SK-N-SH (cell line): ENCODE measurements around the gene SRCIN1.

Experiments
- CHD2 ChIP-seq: fragments of 150-350 bp; IDR thresholded peaks from 2 replicates; pipeline ENCODE4 v1.6.1; 2018; ENCODE audit warnings: low read length; ENCODE audit not compliant: partially characterized antibody
- CTCF ChIP-seq: fragments of 200-600 bp; sonication (generic); IDR thresholded peaks from 2 replicates; pipeline ENCODE4 v1.6.1; 2017; ENCODE audit warnings: antibody characterized with exemption, mild to moderate bottlenecking, moderate library complexity
- EP300 ChIP-seq, 2 experiments: IDR thresholded peaks; 2 replicates each; pipeline versions ENCODE4 v1.4.0 to v1.6.1; 2012; ENCODE audit warnings: borderline replicate concordance in 1 of 2, low read depth in 1 of 2, low read length in 1 of 2
- GATA2 ChIP-seq: sonication (generic); formaldehyde crosslinking; IDR thresholded peaks from 2 replicates; pipeline ENCODE4 v1.5.0; 2020; ENCODE audit warnings: mild to moderate bottlenecking, missing genetic modification reagents
- MXI1 ChIP-seq: IDR thresholded peaks from 2 replicates; pipeline ENCODE4 v1.6.1; 2012; ENCODE audit warnings: mild to moderate bottlenecking, low read depth, low read length, improper control_type of control experiment
- RAD21 ChIP-seq: IDR thresholded peaks from 2 replicates; pipeline ENCODE4 v1.6.1; 2012; ENCODE audit warnings: mild to moderate bottlenecking, low read length
- RCOR1 ChIP-seq: fragments of 150-350 bp; IDR thresholded peaks from 2 replicates; pipeline ENCODE4 v1.6.1; 2017; ENCODE audit warnings: antibody characterized with exemption, low read length
- RFX5 ChIP-seq: IDR thresholded peaks from 2 replicates; pipeline ENCODE4 v1.6.1; 2012; ENCODE audit warnings: mild to moderate bottlenecking, improper control_type of control experiment, low read length
- SIN3A ChIP-seq: IDR thresholded peaks from 2 replicates; pipeline ENCODE4 v1.6.1; 2012; ENCODE audit warnings: low read depth, mild to moderate bottlenecking, low read length, moderate library complexity, borderline replicate concordance
- TAF1 ChIP-seq: IDR thresholded peaks from 2 replicates; pipeline ENCODE4 v1.6.1; 2012; ENCODE audit warnings: low read depth, mild to moderate bottlenecking, low read length, moderate library complexity, borderline replicate concordance
- ZBTB33 ChIP-seq: IDR thresholded peaks from 2 replicates; pipeline ENCODE4 v1.4.0; 2012; ENCODE audit warnings: low read depth, borderline replicate concordance

DNA sequence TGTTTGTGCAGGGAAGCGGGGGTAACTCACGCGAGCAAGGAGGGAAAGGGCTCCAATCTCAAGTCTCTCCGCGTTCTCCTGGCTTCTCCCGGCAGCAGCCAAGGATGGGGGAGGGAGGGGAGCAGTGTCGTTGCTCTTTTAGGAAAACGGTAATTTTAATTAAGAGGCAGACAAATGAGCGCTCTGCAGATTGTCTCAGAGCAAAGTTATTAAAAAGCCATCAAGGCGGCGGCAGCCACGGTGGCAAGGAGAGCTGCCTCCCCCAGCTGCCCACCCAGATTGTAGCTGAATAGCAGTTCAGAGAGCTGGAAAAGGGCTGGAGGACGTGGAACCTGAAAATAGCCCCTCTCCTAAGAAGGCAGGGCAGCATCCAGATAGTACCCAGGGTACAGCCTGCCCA lies 11.6 kb downstream of the SRCIN1 start:
- no peak for TF ChIP-seq CTCF
- no peak for TF ChIP-seq RCOR1
- TF ChIP-seq ZBTB33, result no peak
- no peak for TF ChIP-seq GATA2
- TF ChIP-seq EP300 (IDR thresholded peaks at IDR 0.05; ENCODE audit: borderline replicate concordance in 1 of 2, low read depth in 1 of 2, low read length in 1 of 2), result no peak
- TF ChIP-seq RAD21, result no peak
- no peak for TF ChIP-seq TAF1
- TF ChIP-seq SIN3A, result no peak
- TF ChIP-seq CHD2, result no peak
- TF ChIP-seq MXI1, result no peak
- TF ChIP-seq RFX5, result no peak
